NCI-H345 (cell line): Measurements from ENCODE around the gene LIMA1.
"Not testable (repeated sequence)": the region's sequence is repeated elsewhere in the genome, so short reads cannot be mapped to it uniquely, and the experiment has no call there.

Experiments
- DNase-seq: peaks from one replicate; lab custom pipeline; 2025; lab: John Stamatoyannopoulos, UW

Gene LIMA1

DNA sequence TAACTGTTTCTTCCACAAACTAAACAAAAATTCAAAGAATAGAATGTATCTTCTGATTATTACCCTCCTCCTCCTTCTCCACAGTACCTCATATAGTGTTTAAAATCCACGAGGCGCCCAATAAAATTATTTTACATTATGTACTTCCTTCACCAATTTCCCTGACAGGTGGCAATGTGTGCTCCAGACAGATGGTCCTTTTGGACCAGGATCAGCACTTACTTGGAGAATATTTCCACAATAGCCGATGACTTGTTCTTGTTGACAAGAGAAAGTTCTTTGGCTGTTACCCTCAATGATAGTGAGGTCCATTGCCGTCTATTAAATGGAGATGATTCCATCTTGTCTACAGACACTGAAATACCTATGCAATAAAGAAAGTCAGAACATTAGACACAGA is 34.9 kb downstream of the LIMA1 start:
- no peak for DNase-seq

DNA sequence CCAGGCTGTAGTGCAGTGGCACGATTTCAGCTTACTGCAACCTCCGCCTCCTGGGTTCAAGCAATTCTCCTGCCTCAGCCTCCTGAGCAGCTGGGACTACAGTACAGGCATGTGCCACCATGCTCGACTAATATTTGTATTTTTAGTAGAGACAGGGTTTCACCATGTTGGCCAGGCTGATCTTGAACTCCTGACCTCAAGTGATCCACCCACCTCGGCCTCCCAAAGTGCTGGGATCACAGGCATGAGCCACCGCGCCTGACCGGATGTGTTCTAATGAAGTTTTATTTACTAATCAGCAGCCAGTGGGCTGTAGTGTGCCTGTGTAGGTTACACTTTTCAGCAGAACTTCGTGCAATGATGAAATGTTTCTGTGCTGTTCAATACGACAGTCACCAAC is 35.7 kb downstream of the LIMA1 start:
- DNase-seq: not testable (repeated sequence)

DNA sequence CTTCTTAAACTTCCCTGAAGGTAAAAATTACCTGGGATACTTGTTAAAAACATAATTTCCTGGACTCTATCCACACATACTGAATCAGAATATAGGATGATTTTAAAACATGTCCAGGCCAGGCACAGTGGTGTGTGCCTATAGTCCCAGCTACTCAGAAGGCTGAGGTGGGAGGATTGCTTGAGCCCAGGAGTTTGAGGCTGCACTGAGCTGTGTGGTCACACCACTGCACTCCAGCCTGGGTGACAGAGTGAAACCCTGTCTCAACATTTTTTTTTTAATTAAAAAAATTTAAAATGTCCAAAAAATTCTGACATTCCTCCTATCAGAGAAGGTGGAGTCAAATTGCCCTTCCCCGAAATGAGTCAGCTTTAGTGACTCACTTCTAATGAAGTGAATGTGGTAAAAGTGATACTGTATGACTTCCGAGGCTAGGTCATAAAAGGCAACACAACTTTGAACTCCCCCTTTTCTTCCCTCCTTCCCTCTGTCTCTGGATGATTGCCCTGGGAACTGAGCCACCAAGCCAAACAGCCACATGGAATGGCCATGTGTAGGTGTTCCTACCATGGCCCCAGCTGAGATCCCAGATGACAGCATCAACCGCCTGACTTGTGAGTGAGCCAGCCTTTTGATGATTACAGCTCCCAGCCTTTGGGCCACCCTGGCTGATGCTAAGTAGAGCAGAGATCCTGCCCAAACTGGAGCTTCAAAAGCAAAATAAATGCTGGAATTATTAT is 36.3 kb downstream of the LIMA1 start:
- no peak for DNase-seq

DNA sequence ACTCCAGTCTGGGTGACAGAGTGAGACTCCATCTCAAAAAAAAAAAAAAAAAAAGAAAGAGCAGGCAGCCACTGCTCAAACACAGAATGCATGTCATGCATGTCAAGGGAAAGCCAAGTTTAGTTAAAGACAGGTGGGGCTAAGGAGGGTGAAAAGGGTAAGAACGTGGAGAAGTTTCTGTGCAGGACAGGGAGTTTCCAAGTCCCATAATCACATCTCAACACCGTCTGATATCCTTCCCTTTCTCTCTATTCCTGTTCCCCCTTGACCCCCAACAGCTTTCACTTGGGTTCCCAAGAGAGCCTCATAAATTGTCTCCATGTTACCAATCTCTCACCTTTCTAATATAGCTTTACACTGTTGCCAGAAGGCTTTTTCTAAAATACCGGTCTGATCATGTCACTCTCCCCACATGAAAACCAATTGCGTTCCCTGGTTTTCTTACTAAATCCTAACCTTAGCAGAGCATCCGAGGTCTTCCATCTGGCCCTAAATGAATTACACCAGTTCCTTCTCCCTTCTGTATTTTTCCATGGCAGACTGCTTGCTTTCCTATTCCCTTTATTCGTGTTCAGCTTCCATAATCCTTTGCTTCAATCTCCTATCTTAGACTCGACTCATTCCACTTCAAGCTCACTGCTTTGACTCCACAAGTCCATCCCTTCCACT is 37.0 kb downstream of the LIMA1 start:
- no peak for DNase-seq

DNA sequence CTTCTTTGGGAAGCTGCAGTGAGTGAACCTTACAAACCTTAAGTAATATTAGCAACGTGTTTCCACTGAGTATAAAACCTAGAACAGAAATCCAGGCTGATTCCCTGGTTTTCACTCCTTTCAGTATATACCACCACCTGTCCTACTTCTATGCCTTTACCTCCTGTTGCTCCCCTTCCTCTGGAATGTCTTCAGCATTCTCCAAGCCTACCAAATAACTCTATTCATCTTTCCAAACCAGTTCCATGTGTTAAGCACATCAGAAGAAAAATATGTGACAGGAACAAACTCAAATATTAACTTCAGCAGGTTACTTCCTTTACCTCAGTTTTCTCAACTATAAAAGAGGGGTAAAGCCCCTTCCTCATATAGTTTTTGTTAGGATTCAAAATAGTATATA is 39.8 kb downstream of the LIMA1 start:
- no peak for DNase-seq

DNA sequence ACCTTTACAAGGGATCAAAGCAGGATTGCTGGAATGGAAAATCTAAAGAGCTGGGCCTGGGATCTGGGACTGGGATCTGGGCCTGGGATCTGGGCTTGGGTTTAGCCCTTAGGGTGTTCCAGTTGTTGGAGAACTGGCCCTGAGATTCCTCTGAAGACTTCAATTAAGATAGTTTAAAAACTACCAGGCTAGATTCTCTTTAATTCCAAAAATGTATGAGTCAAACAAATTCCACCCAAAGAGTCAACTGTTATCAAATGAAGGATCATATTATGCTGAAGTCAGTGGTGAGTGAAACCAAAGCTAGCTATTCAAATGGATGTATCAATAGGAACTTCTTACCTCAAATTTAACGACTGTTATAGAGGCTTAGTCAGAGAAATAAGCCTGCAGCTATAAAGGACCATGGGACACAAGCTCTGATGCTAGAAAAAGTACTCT is 40.5 kb downstream of the LIMA1 start:
- no peak for DNase-seq

DNA sequence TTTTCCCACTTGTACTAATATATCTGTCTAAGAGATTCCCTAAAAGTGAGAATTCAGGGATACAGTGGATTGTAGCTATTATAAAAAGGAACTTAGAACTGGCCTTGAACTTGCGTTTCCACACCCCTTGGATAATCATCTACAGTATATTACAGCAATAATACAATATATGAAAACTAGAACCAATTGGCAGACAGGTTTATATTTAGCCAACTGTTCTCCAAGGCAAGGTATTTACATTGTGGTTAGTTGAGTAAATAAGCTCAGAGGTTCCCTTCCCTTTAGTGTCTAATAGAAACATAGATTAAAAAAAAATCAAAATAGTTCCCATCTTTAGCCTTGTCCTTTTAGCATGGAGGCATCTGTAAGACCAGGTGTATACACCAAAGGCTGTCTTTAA is 42.1 kb downstream of the LIMA1 start:
- DNase-seq: no peak

DNA sequence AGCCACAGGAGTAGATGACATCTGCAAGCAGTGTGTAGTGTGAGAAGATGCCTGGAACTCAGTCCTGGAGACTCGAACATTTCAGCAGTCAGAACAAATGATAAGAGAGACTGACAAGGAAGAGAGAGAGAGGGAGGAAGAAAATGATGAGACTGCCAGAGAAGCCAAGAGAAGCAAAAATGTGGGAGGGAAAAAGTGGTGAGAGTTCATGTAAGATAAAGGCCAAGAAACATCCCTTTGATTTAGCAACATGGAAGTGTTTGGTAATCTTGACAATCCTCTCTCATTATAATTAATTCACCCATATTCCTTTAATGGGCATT is 42.6 kb downstream of the LIMA1 start:
- DNase-seq: no peak

DNA sequence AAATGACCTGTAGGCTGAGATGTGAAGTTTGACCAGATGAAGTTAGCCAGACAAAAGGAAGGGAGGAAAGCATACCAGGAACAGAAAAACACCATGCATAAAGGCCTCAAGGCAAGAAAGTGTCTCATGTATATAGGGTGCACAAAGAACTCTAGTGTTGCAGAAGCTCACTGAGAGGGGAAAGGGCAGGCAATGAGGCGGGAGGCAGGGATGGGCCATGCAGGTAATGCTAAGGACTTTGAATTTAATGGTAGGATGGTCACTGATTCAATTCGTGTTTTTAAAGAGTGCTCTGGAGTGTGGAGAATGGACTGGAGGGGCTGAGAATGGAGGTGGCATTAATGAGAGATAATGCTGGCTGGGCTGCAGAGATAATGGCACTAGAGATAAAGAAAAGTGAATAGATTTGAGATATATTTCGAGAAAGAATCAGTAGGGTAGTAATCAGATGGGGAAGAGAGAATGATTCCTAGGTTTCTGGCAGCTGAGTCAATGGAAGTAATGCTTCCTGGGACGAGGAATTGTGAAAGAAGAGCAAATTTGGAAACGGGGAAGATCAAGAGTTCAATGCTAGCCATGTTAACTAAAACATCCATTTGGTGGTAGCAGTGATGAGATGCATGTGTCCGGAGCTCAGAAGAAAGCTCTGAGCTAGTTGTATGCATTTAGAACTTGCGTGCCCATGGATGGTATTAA is 43.1 kb downstream of the LIMA1 start:
- DNase-seq: no peak

DNA sequence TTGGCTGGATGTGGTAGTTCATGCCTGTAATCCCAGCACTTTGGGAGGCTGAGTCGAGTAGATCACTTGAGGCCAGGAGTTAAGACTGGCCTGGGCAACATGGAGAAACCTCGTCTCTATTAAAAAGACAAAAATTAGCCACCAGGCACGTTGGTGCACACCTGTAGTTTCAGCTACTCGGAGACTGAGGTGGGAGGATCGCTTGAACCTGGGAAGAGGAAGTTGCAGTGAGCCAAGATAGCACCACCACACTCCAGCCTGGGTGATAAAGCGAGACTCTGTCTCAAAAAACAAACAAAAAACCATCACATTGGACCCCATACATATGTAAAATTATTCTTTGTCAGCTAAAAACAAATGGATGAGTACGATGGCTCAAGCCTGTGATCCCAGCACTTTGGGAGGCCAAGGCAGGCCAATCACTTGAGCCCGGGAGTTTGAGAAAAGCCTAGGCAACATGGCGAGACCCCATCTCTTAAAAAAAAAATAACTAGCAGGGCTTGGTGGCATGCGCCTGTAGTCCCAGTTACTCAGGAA is 43.9 kb downstream of the LIMA1 start:
- DNase-seq: no peak

DNA sequence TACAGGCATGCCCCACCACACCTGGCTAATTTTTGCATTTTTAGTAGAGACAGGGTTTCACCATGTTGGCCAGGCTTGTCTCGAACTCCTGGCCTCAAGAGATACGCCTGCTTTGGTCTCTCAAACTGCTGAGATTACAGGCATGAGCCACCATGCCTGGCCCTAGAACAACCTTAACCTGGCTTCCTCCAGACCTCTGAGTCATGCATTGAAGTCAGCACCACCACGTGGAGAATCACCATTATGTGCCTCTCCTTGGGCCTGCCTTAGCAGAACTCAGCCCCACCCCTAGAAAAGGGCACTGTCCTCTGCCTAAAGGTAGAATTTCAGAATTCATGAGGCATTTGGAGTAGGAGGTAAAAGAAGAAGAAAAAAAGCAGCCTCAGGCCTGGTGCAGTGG is 49.0 kb downstream of the LIMA1 start:
- no peak for DNase-seq

DNA sequence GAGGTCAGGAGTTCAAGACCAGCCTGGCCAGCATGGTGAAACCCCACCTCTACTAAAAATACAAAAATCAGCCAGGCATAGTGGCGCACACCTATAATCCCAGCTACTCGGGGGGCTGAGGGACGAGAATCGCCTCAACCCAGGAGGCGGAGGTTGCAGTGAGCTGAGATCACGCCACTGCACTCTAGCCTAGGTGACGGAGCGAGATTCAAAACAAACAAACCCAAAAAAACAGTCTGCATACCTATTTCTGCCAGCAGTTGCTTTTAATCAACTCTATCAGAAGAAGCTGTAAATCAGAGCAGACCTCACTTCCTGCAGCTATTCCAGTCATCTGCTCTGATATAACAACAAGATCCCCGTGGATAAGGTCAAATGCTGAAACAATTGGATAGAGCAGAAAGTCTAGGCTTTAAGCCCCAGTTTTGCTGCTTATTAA is 50.5 kb downstream of the LIMA1 start:
- DNase-seq: no peak

DNA sequence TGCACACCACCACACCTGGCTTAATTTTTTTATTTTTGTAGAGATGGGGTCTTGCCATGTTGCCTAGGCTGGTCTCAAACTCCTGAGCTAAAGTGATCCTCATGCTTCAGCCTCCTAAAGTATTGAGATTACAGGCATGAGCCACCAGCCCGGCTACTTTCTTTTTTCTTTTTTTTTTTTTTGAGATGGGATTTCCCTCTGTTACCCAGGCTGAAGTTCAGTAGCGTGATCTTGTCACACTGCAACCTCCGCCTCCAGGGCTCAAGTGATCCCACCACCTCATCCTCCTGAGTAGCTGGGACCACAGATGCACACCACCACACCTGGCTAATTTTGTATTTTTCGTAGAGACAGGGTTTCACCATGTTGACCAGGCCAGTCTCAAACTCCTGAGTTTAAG is 51.1 kb downstream of the LIMA1 start:
- no peak for DNase-seq

DNA sequence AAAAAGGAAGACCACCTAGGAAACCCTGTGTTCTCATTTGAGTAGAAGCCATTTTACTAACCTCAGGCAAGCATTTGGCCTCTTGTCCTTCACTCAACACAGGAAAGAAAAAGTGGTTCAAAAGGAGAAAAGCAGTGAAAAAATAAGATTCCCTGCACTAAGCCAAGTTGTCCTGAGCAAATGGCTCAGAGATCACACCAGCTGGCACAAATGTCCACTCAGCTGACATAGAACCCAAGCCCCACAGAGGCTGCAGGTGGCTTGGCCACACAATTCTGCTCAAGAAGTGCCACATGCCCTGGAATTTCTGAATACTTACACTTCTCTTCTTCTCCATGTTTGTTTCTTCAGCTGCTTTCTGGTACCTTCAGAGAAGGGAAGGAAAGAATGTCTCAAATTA is 52.0 kb downstream of the LIMA1 start:
- no peak for DNase-seq

DNA sequence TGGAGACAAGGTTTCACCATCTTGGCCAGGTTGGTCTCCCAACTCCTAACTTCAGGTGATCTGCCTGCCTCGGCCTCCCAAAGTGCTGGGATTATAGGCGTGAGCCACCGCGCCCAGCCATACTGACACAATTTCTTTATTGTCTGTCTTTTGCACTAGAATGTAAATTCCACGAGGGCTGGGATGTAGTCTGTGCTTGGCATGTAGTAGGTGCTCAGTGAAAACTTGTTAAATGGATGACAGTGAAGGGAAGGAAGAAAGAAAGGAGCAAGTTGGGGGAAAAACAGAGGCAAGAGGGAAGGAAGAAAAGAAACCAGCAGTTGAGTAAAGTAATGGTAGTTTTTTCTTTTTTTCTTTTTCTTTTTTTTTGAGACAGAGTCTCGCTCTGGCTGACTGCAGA is 53.1 kb downstream of the LIMA1 start:
- DNase-seq: no peak

DNA sequence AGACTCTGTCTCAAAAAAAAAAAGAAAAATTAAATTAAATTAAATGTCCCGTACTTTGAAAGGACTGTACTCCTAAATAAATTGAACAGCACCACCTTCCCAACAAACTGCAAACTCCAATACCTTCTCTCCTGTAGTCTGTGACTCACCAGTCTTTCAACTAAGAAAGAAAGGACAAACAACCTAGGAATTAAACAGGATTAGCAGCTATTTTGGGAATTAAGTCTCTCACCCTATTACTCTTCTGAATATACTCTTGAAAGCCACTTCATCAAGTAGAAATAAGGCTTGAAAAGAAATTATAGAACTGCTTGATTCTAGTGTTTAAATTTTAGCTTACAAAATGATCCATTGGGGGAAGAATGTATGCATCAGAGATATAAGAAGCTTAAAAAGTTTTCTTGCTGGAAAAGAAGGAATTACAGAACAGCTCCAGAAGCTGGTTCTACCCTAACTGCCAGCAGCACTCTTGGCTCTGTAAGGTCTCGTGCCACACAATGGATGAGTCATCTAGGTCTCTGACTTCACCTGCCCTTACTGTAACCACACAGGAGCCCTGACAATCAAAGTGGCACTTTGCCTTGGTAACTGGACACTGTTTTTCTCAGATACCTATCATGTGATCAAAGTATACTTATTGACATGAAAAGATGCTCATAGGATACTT is 59.2 kb downstream of the LIMA1 start:
- DNase-seq: no peak

DNA sequence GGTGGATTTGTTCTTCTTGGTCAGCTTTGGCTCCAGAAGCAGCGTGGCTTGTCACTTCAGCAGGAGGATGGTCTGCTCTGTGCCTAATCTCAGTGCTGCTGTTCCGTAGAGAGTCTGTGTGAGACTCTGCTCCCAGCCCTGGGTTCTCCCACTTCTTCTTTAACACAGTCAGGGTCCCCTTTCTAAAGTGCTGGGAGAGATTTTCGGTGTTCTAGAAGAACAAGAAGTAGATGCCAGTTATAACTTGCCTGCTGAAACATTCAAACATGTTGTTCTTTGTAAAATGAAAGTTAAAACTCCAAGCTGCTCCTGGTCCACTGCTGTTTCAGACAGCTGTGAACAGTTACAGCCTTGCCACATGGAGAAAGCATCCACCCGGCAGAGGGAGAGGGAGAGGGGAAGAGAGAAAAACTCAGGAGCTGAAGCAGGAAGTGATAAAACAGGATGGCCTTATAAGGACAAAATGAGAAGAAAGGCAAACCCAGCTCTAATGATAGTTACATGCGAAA is 61.0 kb downstream of the LIMA1 start:
- no peak for DNase-seq

DNA sequence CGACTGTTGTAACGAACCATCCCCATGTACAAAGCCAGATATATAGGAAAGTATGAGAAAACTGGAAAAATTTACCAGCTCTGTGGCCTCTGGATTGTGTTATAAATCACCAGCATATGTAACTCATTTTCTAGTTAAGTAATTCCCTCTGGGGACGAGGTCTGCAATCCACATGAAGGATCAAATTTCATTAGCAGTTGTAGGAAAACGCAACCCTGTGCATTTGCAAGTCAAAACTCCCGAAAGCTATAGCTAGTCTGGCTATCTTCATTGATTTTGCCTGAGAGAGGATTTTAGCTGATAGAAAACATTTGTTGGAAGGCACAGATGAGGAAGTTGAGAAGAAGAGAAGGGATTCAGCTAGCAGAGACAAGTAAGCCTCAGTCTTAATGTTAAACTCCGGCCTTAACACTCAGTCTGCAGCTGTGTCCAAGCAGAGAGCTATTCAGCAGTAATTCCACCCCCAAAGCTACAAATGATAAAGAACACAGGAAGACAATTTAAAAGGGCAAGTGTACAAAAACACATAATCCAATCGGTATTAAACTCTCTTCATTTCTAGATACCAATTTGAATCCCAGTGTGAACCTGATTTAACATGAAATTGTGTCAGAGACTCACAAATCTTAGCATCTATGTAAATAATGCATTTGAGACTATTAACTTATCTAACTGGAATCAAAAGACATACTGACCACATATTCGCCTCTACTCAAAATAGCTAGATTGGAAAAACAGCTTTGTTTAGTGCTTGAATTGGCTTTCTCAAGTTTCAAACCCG is 61.9 kb downstream of the LIMA1 start:
- DNase-seq: no peak

DNA sequence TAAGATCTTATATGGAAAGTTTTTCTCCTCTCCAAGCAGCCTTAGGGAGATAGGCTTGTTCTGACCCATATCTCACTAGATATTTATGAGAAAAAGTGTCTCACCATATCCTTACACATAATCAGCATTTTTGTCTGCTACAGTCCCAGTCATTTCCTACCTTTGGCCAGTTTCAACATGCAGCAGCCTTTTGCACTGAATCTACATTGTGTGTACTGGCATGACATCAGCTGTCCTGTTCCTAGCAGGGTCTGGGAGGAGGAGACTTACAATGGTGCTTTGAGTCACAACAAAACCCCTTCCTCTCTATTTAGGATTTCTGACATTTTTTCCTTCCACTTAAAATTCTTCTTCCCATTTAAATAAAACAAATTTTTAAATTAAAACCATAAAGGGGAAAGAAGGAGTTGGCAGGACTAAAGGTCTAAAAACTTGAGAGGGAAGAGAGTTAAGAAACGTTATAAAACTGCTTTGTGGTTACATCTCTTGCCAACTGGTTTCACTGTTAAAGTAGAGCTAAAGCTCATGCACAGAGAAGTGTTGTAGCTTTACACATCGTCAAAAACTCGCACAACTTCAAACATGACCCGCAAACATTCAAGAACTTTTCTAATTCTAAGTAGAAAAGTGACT is 62.8 kb downstream of the LIMA1 start:
- no peak for DNase-seq

DNA sequence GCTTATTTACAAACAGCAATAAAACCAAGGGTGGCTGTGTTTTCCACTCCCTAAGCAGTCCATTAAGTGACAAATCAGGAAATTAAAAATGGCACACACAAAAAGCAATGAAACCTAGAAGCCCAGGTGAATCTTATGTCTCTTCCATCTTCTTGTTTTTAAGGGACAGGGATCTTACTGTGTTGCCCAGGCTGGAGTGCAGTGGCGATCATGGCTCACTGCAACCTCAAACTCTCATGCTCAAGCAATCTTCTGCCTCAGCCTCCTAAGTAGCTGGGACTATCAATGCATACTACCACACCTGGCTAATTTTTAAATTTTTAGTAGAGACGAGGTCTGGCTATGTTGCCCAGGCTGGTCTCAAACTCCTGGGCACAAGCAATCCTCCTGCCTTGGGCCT is 63.8 kb downstream of the LIMA1 start:
- no peak for DNase-seq

DNA sequence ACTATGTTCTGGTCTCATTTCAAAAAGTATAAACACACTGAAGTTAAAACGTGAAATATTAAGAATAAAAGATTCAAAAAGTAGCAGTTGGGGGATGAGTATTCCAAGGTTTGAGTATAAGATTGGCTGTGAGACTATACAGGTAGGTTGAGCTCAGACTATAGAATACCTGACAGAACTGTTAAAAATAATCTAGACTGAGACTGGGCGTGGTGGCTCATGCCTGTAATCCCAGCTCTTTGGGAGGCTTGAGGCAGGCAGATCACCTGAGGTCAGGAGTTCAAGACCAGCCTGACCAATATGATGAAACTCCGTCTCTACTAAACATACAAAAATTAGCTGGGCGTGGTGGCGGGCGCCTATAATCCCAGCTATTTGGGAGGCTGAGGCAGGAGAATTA is 64.3 kb downstream of the LIMA1 start:
- not testable (repeated sequence) for DNase-seq
